ENCODE measurements around the gene SLC25A39. TPM values are rescaled to one million over a fixed set of nuclear protein-coding genes. Genes with fewer than 3 reads are reported as not detected.

Gene SLC25A39
- total and polyA plus RNA-seq, 2 of the 4 experiments (the other 2 are of a cell fraction), result 49.1 to 99.7 TPM

DNA sequence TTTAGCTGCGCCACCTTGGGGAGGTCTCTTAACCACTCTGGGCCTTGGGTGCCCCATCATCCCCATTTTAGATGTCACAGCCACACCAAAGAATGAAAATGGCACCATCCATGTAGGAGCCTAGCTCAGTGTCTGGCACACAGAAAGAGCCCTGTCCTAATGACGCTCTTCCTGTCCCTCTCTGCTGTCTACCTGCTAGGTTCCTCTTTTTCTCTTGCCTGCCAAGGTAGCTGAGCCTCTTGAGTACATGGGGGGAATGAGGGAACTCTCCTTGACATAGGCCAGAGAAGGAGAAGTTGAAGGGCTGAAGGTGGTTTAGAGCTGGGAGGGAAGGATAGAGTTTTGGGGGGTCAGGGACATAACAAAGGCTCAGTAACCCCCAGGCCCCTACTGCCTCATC, 14.4 kb downstream of the SLC25A39 start:
- Histone ChIP-seq H4K8ac (ENCODE audit: low read depth in 2 of 2, low read length in 2 of 2) (no peak overlapping the region), H4K91ac (ENCODE audit: insufficient read depth, low read depth, low read length) (no peak overlapping the region), H4K5ac (ENCODE audit: low read depth, low read length) (no peak overlapping the region), H2BK120ac (ENCODE audit: low read depth, low read length) (no peak overlapping the region), H2AK9ac (replicated peaks; ENCODE audit: low read depth, low read length, poor library complexity) (no peak overlapping the region), H3K36me3 (ENCODE audit: control insufficient read depth, insufficient read depth, low read length) (no peaks in the 10 kb centered on the region), H3K56ac (ENCODE audit: extremely low read depth, insufficient read depth, low read length) (no peak overlapping the region), H3K27ac (ENCODE audit: insufficient read depth, low read length) (no peak overlapping the region), H3K23ac (ENCODE audit: low read depth, low read length) (no peak overlapping the region), H3K27me3 (ENCODE audit: control insufficient read depth, insufficient read depth, low read length) (peaks cover 58% of the 10 kb centered on the region), H3K14ac (replicated peaks; ENCODE audit: low read depth, low read length) (no peak overlapping the region), H3K18ac (ENCODE audit: low read depth, low read length) (no peak overlapping the region), H3K4me1 (ENCODE audit: control insufficient read depth, insufficient read depth, low read length) (peaks cover 6% of the 10 kb centered on the region; the same call in 1 of the 2 replicates), H3K4ac (ENCODE audit: low read depth, low read length) (no peak overlapping the region), H2BK20ac (ENCODE audit: low read depth, low read length) (no peak overlapping the region), H2AFZ (replicated peaks; ENCODE audit: low read length, poor library complexity) (no peak overlapping the region), H3K4me2 (ENCODE audit: low read depth, low read length) (no peak overlapping the region), H3K9ac (ENCODE audit: low read depth, low read length) (no peak overlapping the region), H4K20me1 (ENCODE audit: insufficient read depth, low read length) (no peaks in the 10 kb centered on the region), H3K79me1 (ENCODE audit: low read depth in 1 of 2, low read length in 2 of 2) (no peaks in the 10 kb centered on the region), H3K4me3 (ENCODE audit: insufficient read depth, low read depth, low read length) (no peak overlapping the region), H2BK5ac (ENCODE audit: low read depth, low read length, poor library complexity, severe bottlenecking) (no peak overlapping the region), H3K9me1 (ENCODE audit: insufficient read depth, low read length) (no peaks in the 10 kb centered on the region), H2AK5ac (ENCODE audit: low read depth, low read length) (no peak overlapping the region), H2BK15ac (ENCODE audit: low read depth, low read length) (no peak overlapping the region), H3K9me3 (ENCODE audit: control insufficient read depth, insufficient read depth, low read length) (no peaks in the 10 kb centered on the region)
- BruUV-seq (replicated peaks), result no TSS peak
- ATAC-seq (ENCODE audit: low read depth) (no peak), DNase-seq (no peak)
- 60% methylated on average over 1 of the region's 2 CpGs; no CpG with 5 or more reads in 1 of the 2 experiments for WGBS, 2 experiments (ENCODE audit: extremely low coverage in 2 of 2, insufficient read length in 1 of 2)
- ChIA-PET POLR2A (ENCODE audit: unreplicated experiment) (no interaction called here), CTCF (no interaction called here)
- in situ Hi-C loops (cut with MboI; ENCODE audit: low sequenced_read_pairs), result no loop called here
- intact Hi-C loops (cut with micrococcal nuclease), result no loop called here
- no peak for TF ChIP-seq SMC3 (IDR thresholded peaks at IDR 0.05; ENCODE audit: low read depth, low read length)
- dilution Hi-C loops (cut with HindIII; ENCODE audit: low sequenced_read_pairs, unreplicated experiment), result no loop called here

Measured in IMR-90 (cell line).